Caco-2 (cell line): ENCODE data around the gene INPP4A. TPM values are rescaled to one million over a fixed set of nuclear protein-coding genes. Genes with fewer than 3 reads are reported as not detected.

ENCODE experiments used
- BruUV-seq: library from RNA; stranded (reverse); fragments of 400-500 nt; replicated peaks from 2 replicates; lab custom pipeline; 2021; lab: Mats Ljungman, UMichigan
- CTCF ChIA-PET: fragments of 300-600 bp; sonication (Branson Sonifier 250); formaldehyde crosslinking; loops from one replicate; lab custom pipeline; 2022; ENCODE audit warnings: antibody characterized with exemption; lab: Charles Lee
- POLR2A ChIA-PET: fragments of 300-600 bp; sonication (Branson Sonifier 250); formaldehyde crosslinking; loops from one replicate; lab custom pipeline; 2022; ENCODE audit warnings: antibody characterized with exemption; lab: Charles Lee
- DNase-seq, 2 experiments: peaks; one replicate each; pipeline versions ENCODE4 v3.0.0 to v3.0.0-alpha.2; 2020 to 2022
- H3K27me3 ChIP-seq: replicated peaks from 2 replicates; pipeline ENCODE4 v1.6.0; 2011; ENCODE audit warnings: low read length; ENCODE audit not compliant: control insufficient read depth, insufficient read depth
- H3K36me3 ChIP-seq: 2 replicates; pipeline ENCODE4 v1.5.1; 2011; ENCODE audit warnings: low read length; ENCODE audit not compliant: control insufficient read depth, insufficient read depth
- H3K4me1 ChIP-seq: fragments of 250-450 bp; sonication (Bioruptor Pico); 2 replicates; pipeline ENCODE4 v1.5.1; 2020; ENCODE audit warnings: mild to moderate bottlenecking
- H3K4me3 ChIP-seq: 2 replicates; pipeline ENCODE4 v1.5.1; 2011; ENCODE audit warnings: low read depth, mild to moderate bottlenecking, control low read depth, low read length
- H3K9me3 ChIP-seq: fragments of 250-450 bp; sonication (Bioruptor Pico); 2 replicates; pipeline ENCODE4 v1.5.1; 2020; ENCODE audit warnings: mild to moderate bottlenecking, moderate library complexity
- H3K27ac Mint-ChIP-seq: one replicate; pipeline ENCODE4 v1.8.0; 2022; ENCODE audit warnings: mixed read lengths; ENCODE audit not compliant: unreplicated experiment
- H3K27me3 Mint-ChIP-seq: one replicate; pipeline ENCODE4 v1.8.0; 2022; ENCODE audit warnings: mixed read lengths; ENCODE audit not compliant: insufficient read depth, unreplicated experiment
- H3K36me3 Mint-ChIP-seq: one replicate; pipeline ENCODE4 v1.8.0; 2022; ENCODE audit warnings: mild to moderate bottlenecking, mixed read lengths; ENCODE audit not compliant: insufficient read depth, unreplicated experiment
- H3K4me1 Mint-ChIP-seq: one replicate; pipeline ENCODE4 v1.8.0; 2022; ENCODE audit warnings: low read depth, mixed read lengths; ENCODE audit not compliant: unreplicated experiment
- H3K4me3 Mint-ChIP-seq: one replicate; pipeline ENCODE4 v1.8.0; 2022; ENCODE audit warnings: mild to moderate bottlenecking, moderate library complexity, mixed read lengths; ENCODE audit not compliant: unreplicated experiment
- H3K9me3 Mint-ChIP-seq: one replicate; pipeline ENCODE4 v1.8.0; 2022; ENCODE audit warnings: mixed read lengths; ENCODE audit not compliant: unreplicated experiment
- intact Hi-C: fragments of 100-400 bp; cut with micrococcal nuclease; formaldehyde crosslinking; loops from one replicate; pipeline ENCODE4 v1.10.0; 2022; ENCODE audit not compliant: unreplicated experiment
- total RNA-seq: library from RNA; stranded (reverse); gene quantifications from 2 replicates; pipeline ENCODE4 v1.2.3, GENCODE V29; 2022
- TF ChIP-seq, protein P1 (sequence below), 2 experiments: fragments of 200-600 bp in 1 of 2; IDR thresholded peaks; 1 replicate in 1 of 2; 2 replicates in 1 of 2; pipeline versions ENCODE4 v1.5.1 to v1.8.0; 2011 to 2022; ENCODE audit warnings: antibody characterized with exemption in 1 of 2, control low read depth in 1 of 2, inconsistent platforms in 1 of 2, low read depth in 1 of 2, low read length in 1 of 2, mild to moderate bottlenecking in 1 of 2, moderate library complexity in 1 of 2; ENCODE audit not compliant: insufficient read depth in 1 of 2, severe bottlenecking in 1 of 2, unreplicated experiment in 1 of 2

INPP4A gene
- total RNA-seq, 1 experiment from 2014 or later = 26.3 TPM

DNA sequence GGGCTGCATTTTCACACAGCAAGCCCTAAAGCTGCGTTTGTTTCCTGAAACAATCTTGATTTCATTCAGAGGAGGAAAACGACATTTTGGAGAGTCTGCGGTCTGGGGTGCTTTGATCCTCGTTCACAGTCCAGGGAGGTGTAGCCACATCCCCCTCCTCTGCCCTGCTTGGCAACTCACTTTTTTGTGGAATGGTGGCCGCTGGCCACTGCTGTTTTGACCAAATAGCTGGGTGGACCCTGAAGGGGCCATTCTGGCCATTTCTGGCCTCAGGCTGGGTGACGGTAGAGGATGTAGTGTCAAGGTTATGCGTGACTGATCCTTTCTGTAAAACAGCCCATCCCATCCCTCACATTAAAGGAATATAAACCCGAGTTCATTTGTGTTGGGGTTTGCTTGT lies 62.2 kb downstream of the INPP4A start:
- H3K27me3 Mint-ChIP-seq = no peaks in the 10 kb centered on the region
- no peak overlapping the region for H3K4me3 Mint-ChIP-seq
- Histone ChIP-seq H3K27me3 (no peaks in the 10 kb centered on the region), H3K36me3 (no peaks in the 10 kb centered on the region), H3K9me3 (no peaks in the 10 kb centered on the region), H3K4me3 (no peak overlapping the region), H3K4me1 (no peaks in the 10 kb centered on the region; the same call in 1 of the 2 replicates)
- no peaks in the 10 kb centered on the region for H3K4me1 Mint-ChIP-seq
- H3K27ac Mint-ChIP-seq = no peak overlapping the region
- no peaks in the 10 kb centered on the region for H3K9me3 Mint-ChIP-seq
- ChIA-PET CTCF (no interaction called here), POLR2A (no interaction called here)
- BruUV-seq = no TSS peak
- TF ChIP-seq, protein P1, sequence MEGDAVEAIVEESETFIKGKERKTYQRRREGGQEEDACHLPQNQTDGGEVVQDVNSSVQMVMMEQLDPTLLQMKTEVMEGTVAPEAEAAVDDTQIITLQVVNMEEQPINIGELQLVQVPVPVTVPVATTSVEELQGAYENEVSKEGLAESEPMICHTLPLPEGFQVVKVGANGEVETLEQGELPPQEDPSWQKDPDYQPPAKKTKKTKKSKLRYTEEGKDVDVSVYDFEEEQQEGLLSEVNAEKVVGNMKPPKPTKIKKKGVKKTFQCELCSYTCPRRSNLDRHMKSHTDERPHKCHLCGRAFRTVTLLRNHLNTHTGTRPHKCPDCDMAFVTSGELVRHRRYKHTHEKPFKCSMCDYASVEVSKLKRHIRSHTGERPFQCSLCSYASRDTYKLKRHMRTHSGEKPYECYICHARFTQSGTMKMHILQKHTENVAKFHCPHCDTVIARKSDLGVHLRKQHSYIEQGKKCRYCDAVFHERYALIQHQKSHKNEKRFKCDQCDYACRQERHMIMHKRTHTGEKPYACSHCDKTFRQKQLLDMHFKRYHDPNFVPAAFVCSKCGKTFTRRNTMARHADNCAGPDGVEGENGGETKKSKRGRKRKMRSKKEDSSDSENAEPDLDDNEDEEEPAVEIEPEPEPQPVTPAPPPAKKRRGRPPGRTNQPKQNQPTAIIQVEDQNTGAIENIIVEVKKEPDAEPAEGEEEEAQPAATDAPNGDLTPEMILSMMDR (IDR thresholded peaks at IDR 0.05; ENCODE audit: insufficient read depth in 1 of 2, low read depth in 1 of 2, low read length in 1 of 2, severe bottlenecking in 1 of 2, unreplicated experiment in 1 of 2) = no peak
- intact Hi-C loops = no loop called here
- no peak for DNase-seq
- H3K36me3 Mint-ChIP-seq = no peaks in the 10 kb centered on the region

DNA sequence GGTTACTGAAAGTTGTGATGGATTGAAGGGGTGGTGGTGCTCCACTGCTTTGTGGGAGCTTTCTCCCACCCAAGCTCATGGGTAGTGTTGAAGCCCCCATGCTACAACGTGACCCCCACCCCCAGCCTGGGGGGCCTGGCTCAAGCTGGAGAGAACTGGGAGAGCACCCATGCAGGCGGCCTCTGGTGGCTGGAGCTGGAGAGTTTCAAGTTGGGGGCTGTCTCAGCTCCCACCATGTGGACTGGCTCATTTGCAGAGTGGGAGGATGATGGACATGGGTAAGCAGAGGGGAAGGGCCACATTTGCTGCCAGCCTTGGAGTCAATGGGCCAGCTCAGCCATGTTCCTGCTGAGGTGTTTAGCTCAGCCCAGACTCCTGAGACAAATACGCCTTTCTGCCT lies 62.8 kb downstream of the INPP4A start:
- Mint-ChIP-seq H3K4me1 (no peaks in the 10 kb centered on the region), H3K27ac (no peak overlapping the region), H3K4me3 (no peak overlapping the region), H3K36me3 (no peaks in the 10 kb centered on the region), H3K9me3 (no peaks in the 10 kb centered on the region), H3K27me3 (no peaks in the 10 kb centered on the region)
- Histone ChIP-seq H3K27me3 (no peaks in the 10 kb centered on the region), H3K4me3 (no peak overlapping the region), H3K9me3 (no peaks in the 10 kb centered on the region), H3K36me3 (no peaks in the 10 kb centered on the region), H3K4me1 (no peaks in the 10 kb centered on the region)
- POLR2A ChIA-PET = no interaction called here
- TF ChIP-seq, protein P1 (IDR thresholded peaks at IDR 0.05; ENCODE audit: insufficient read depth in 1 of 2, low read depth in 1 of 2, low read length in 1 of 2, severe bottlenecking in 1 of 2, unreplicated experiment in 1 of 2) = no peak
- DNase-seq = no peak
- intact Hi-C loops = no loop called here
- BruUV-seq = no TSS peak
- CTCF ChIA-PET = no interaction called here

DNA sequence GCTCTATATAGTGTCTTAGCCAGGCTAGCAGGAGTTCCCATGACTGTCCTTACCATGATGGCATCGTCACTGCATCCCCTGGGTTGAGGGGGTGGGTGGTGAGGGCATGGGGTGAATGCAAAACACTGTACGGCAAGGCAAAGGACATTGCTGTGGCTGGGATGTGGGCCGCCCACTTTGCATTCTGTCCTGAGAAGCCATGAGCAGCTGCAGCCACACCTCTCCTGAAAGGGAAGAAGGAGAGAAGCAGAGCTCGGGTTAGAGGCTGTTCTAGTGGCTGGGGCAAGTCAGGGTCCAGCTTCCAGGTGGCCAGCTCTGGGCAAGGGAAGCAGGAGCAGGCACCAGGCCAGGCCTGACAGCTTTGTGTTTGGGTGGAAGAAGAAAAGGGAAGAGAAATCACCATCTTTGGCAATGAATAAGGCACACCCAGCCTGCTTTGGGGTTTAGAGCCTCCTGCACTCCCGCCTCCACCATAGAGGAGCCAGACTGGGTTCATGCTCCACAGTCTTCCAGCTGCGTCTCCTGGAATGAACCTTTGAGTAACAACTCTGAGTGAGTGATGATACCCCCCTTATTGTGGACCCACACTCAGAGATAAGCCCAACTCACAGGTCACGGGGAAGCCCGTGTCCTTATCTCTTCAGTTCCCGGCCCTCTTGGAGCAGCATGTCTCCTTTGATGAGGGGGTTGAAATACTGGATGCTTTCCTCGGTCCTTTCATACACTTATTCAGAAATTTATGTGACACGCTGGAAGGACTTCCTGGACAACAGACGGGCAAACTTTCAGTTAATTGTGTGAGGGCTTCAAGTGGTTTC lies 63.4 kb downstream of the INPP4A start:
- ChIA-PET CTCF (no interaction called here), POLR2A (no interaction called here)
- DNase-seq = no peak
- no peaks in the 10 kb centered on the region for H3K27me3 Mint-ChIP-seq
- H3K36me3 Mint-ChIP-seq = no peaks in the 10 kb centered on the region
- no peaks in the 10 kb centered on the region for H3K9me3 ChIP-seq
- H3K4me3 ChIP-seq = no peak overlapping the region
- no peak overlapping the region for H3K4me3 Mint-ChIP-seq
- H3K27ac Mint-ChIP-seq = no peak overlapping the region
- BruUV-seq = no TSS peak
- no peaks in the 10 kb centered on the region for H3K4me1 ChIP-seq
- intact Hi-C loops = no loop called here
- H3K27me3 ChIP-seq = no peaks in the 10 kb centered on the region
- no peaks in the 10 kb centered on the region for H3K9me3 Mint-ChIP-seq
- no peaks in the 10 kb centered on the region for H3K4me1 Mint-ChIP-seq
- TF ChIP-seq, protein P1 (IDR thresholded peaks at IDR 0.05; ENCODE audit: insufficient read depth in 1 of 2, low read depth in 1 of 2, low read length in 1 of 2, severe bottlenecking in 1 of 2, unreplicated experiment in 1 of 2) = no peak
- H3K36me3 ChIP-seq = no peaks in the 10 kb centered on the region
